NCI-H748 (cell line): ENCODE measurements around the gene TMEM212.
A peak's percentile ranks its signal among the peaks of the same experiment; 100 is the strongest.

Source experiments
- DNase-seq: peaks from one replicate; lab custom pipeline; 2025; ENCODE audit not compliant: unreplicated experiment; lab: John Stamatoyannopoulos, UW

Gene TMEM212

GRCh38 chr3:171842864-171843518 is at the start of gene TMEM212:
Gene TMEM212 (plus strand): TSS chr3:171843349. CDS start chr3:171843384, 35 bp downstream.
- DNase-seq: no peak

GRCh38 chr3:171796625-171797264 is 46.4 kb upstream of the TMEM212 start:
- DNase-seq: no peak

GRCh38 chr3:171797265-171797679 is 45.9 kb upstream of the TMEM212 start:
- DNase-seq: no peak

GRCh38 chr3:171797873-171798272 is 45.3 kb upstream of the TMEM212 start:
- DNase-seq: no peak

GRCh38 chr3:171799501-171799900 is 43.6 kb upstream of the TMEM212 start:
- DNase-seq: no peak

GRCh38 chr3:171801738-171802589 is 41.2 kb upstream of the TMEM212 start:
- no peak for DNase-seq

- no peak for DNase-seq
Measured at GRCh38 chr3:171802590-171802956, 40.6 kb upstream of the TMEM212 start.

GRCh38 chr3:171803044-171803443 is 40.1 kb upstream of the TMEM212 start:
- DNase-seq: no peak

GRCh38 chr3:171804618-171805389 is 38.3 kb upstream of the TMEM212 start:
- DNase-seq: no peak

- no peak for DNase-seq
Measured at GRCh38 chr3:171805687-171806086, 37.5 kb upstream of the TMEM212 start.

GRCh38 chr3:171806200-171807128 is 36.7 kb upstream of the TMEM212 start:
- DNase-seq: no peak

- DNase-seq: no peak
Measured at GRCh38 chr3:171807129-171807675, 35.9 kb upstream of the TMEM212 start.

GRCh38 chr3:171807806-171808205 is 35.3 kb upstream of the TMEM212 start:
- DNase-seq: peak; percentile 74

- DNase-seq: peak; percentile 50
Measured at GRCh38 chr3:171809611-171809860, 33.6 kb upstream of the TMEM212 start.

GRCh38 chr3:171809861-171810628 is 33.1 kb upstream of the TMEM212 start, which contains the start of gene PLD1:
Gene PLD1 (minus strand): TSS chr3:171810483. CDS start chr3:171738051, 72,432 bp downstream.
- peak; percentile 59 for DNase-seq

GRCh38 chr3:171810629-171811294 is 32.4 kb upstream of the TMEM212 start:
- DNase-seq: no peak

GRCh38 chr3:171811295-171811912 is 31.7 kb upstream of the TMEM212 start:
- DNase-seq: no peak

GRCh38 chr3:171811913-171812335 is 31.2 kb upstream of the TMEM212 start:
- DNase-seq: no peak
